GM21390 (cell line): ENCODE results near the gene TCAP.

Source experiments
- ATAC-seq: cut with Tn5 transposase; IDR thresholded peaks from one replicate; pipeline ENCODE4 v1.9.1; 2021; ENCODE audit not compliant: unreplicated experiment

Gene TCAP

GRCh38 chr17:39628655-39629493 lies 36.3 kb upstream of the TCAP start:
- no peak for ATAC-seq

GRCh38 chr17:39629494-39629880 lies 35.7 kb upstream of the TCAP start:
- ATAC-seq, result no peak

- no peak for ATAC-seq
Measured at GRCh38 chr17:39629898-39630297, 35.3 kb upstream of the TCAP start.

GRCh38 chr17:39631403-39631802 lies 33.7 kb upstream of the TCAP start:
- no peak for ATAC-seq

DNA sequence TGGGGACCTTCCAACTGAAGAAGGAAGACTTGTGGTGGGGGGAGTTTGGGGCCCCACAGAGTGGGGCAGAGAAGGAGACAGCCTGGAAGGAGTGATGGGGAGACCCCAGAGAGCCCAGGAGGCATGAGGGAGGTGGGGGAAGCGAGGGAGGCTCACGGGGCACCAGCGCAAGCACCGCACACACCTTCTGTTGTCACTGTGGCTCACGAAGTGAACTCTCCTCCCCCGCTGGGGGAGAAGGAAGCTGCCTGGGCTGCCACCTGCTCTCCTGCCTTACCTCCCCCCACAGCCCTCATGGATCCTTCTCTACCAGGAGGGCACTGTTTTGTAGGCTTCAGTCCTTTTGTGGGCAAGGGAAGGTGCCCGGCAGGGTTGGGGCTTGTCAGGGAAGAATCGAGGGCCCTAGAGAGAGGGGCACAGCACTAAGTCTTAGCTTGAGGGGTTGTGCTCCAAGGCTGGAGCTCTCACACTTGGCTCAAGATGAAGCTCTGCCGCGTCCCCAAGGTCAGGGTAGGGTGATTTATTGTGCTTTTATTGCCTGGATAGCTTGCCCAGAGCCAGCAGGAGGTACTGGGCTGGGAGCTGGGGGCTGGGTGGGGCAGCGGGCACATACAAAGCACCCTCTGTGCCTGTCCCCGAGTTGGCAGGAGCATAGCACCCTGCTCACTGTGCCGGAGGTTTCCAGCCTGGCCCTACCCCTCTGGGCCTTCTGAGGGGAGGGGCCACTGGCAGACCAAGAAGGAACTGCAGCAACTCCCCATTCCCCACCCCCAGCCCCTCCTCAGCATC lies 32.8 kb upstream of the TCAP start:
- no peak for ATAC-seq

- no peak for ATAC-seq
Measured at GRCh38 chr17:39633570-39634183, 31.5 kb upstream of the TCAP start.

DNA sequence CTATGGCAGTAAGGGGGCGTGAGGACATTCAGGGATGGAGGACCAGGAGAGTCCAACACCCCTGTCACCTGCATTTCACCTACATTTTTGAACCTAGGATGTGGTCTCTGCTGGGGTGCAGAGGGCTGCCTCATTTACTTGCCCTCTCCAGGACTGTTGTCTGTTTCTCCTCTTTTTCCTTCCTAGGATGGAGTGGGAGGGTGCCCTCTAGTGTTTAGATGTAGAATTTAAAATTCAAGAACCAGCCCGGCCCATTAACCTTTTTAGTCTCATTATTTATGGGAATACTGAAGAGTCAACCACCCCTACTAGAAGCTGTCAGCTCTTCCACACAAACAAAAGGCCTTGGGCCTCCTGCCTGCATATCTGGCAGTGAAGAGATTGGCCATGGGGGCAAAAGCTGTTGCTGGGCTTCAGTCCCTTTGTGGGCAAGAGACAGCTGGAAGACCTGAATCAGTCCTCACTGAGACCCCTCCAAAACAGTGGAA lies 30.7 kb upstream of the TCAP start:
- no peak for ATAC-seq

GRCh38 chr17:39635614-39636176 lies 29.5 kb upstream of the TCAP start:
- no peak for ATAC-seq

DNA sequence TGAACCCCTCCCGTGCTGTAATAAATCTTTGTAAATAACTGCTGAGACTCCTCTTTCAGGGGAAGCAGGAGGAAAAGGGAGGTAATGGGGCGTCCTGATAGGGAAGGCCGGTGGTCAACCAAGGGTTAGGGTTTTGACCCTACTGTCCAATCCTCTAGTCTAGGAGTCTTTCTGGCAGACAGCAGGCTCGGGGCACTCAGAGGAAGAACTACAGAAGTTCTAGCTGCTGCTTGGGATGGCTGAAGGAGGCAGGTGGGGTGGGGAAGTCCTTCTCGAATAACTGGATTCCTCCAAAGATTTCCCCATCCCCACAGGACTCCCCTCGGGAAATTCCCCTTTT lies 28.6 kb upstream of the TCAP start:
- peak; percentile 10 for ATAC-seq

DNA sequence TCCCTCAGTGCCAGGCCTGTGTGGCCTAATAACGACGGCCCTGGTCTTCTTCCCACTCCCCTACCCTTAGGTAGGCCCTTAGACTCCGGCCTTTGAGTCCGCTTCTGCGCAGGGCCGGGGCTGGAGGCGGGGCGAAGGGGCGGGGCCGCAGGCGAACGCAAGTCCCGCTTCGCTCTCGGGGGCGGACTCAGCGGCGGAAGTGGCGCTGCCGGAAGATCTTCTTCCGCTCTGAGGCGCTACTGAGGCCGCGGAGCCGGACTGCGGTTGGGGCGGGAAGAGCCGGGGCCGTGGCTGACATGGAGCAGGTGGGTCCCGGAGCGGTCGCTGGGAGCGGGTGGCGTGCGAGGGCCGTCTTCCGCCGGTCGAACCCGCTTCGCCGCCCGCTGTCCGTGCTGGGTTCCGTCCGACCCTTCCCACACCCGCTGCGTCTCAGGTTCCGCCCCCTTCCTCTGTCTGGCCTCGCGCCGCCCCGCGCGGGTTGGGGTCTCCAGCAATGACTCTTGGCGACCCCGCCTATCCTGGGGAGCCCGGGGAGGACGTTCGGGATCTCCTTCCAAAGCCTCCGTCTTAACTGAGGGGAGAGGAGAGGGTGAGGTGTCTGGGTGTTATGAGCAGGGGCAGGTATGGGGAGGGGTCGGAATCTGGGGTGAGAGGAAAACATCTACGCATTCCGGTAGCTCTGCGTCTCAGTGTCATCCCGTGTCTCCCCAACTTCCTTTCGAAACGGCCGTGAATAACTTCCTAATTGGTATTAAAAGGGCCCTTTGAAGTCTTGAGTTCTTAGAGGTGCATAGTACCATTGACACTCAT lies 28.0 kb upstream of the TCAP start, which contains the start of gene STARD3:
Gene STARD3, plus strand, starts transcription at position 218 of the 810 bp plus-strand sequence. CDS start 16,388 bp downstream, outside the sequence.
- peak; percentile 83 for ATAC-seq

GRCh38 chr17:39638317-39638716 lies 26.8 kb upstream of the TCAP start:
- no peak for ATAC-seq

GRCh38 chr17:39639043-39639442 lies 26.1 kb upstream of the TCAP start:
- ATAC-seq, result no peak

DNA sequence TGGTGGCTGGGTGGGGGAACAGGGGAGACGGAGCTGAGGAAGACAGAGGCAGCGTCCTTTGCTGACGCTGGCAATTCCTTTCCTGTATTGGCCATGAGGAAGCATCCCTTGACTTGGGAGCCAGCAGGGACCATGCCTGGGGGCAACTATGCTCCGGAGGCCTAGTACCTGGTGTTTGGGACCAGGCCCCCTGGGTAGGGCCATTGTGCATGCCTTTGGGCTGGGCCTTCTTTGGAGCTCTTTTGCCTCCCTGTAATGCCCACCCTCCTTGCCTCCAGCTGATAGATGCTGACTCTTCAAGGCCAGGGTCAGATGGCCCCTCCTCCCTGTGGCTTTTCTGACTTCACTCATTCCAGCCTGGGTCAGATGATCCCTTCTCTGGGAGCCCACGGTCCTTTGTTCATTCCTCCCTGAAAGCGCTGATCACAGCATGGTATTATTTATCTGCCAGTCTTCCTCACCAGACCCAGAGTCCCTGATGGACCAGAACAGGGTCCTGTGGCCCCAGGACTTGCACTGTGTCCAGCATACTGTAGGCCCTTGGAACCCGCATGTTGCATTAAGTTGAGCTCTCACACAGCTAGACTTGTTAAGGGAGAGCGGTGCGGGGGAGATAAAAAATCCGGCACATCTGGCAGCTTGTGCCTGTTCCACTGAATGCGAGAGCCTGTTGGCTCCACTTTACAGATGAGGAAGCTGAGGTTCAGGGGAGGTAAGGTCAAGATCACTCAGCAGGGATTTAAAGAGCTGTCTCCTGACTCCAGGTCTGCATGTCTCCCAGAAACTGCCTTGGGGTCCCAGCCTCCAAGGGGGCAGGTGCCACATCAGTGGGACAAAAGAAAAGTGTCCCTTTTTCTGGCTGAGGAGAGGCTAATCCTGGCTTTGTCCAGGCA lies 25.3 kb upstream of the TCAP start:
- ATAC-seq, result no peak

DNA sequence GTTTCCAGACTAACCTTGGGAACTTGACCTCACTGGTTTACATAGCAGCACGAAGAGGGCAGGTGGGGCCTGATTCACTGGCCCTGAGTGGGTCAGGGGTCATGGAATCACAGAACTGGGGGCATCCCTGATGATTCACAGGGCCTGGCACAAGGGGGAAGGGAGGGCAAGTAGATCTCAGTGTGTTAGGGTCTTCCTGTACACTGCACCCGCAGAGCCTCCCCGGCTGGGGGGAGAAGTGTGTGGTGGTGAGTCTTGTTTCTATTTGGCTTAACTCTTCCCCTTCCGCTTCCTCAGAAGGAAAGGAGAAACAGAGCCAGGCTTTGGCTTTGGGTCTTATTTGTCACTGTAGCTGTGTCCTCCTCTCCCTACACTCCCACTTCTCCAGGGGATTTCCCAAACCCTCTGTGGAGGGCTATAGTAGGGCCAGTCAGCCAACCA lies 24.5 kb upstream of the TCAP start:
- ATAC-seq, result no peak

- no peak for ATAC-seq
Measured at GRCh38 chr17:39641097-39641496, 24.1 kb upstream of the TCAP start.

GRCh38 chr17:39641883-39642282 lies 23.3 kb upstream of the TCAP start:
- ATAC-seq, result no peak

DNA sequence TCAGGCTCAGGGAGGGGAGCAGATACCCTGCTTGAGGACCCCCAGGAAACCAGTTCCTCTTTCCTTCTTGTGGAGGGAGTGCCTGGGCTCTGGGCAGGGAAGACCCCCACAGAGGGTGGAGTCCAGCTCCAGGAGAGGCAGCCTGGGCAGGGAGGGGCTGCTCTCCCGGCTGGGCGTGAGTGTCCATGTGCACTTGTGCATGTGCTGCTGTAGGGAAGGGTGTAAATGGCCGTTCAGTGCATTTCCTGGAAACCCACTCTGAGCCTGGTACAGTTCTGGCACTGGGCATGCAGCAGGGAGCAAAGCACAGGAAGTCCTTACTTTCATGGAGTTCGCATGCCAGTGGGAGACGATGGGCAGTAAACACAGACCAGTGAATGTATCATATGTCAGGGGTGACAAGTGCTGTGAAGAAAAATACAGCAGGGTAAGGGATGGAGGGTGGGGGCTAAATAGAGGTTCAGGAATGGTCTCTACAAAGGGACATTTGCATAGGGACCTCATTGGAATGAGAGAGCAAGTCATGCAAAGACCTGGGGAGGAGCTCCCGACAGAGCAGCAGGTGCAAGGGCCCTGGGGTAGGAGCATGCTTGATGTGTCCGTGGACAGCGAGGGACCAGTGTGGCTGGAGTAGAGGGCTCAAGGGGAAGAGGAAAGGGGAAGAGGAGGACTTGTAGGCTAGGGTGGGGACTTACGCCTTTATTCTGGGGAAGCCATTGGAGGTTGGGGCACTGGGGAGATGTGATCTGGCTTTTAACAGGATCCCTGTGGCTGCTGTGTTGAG lies 22.7 kb upstream of the TCAP start:
- no peak for ATAC-seq

GRCh38 chr17:39643271-39643670 lies 21.9 kb upstream of the TCAP start:
- ATAC-seq, result no peak

DNA sequence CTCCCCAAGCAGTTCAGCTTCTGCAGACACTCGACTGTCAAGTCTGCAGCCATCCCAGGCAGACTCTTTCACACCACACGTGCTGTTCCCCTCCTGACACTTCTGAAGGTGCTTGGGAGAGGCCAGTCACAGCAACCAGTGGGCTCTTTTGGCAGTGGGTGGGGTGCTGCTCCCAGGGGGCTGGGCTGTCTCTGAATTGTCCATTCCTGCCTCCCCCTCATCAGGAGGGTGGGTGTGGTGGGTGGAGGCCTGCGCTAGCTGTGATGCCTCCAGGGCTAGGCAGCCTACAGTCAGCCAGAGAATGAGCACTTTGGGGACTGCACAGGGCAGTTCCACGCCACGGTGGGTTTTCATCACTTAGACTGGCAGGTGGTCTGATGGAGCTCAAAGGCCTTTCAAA lies 17.9 kb upstream of the TCAP start:
- ATAC-seq, result no peak
